ENCODE measurements around the gene NHSL2.
"Not testable (repeated sequence)": the region's sequence is repeated elsewhere in the genome, so short reads cannot be mapped to it uniquely, and the experiment has no call there.

NHSL2 gene

GRCh38 chrX:72045552-72046277, 135.1 kb downstream of the NHSL2 start:
- no peak for DNase-seq

- no peak for DNase-seq
Measured at GRCh38 chrX:72046447-72046846, 135.8 kb downstream of the NHSL2 start.

DNA sequence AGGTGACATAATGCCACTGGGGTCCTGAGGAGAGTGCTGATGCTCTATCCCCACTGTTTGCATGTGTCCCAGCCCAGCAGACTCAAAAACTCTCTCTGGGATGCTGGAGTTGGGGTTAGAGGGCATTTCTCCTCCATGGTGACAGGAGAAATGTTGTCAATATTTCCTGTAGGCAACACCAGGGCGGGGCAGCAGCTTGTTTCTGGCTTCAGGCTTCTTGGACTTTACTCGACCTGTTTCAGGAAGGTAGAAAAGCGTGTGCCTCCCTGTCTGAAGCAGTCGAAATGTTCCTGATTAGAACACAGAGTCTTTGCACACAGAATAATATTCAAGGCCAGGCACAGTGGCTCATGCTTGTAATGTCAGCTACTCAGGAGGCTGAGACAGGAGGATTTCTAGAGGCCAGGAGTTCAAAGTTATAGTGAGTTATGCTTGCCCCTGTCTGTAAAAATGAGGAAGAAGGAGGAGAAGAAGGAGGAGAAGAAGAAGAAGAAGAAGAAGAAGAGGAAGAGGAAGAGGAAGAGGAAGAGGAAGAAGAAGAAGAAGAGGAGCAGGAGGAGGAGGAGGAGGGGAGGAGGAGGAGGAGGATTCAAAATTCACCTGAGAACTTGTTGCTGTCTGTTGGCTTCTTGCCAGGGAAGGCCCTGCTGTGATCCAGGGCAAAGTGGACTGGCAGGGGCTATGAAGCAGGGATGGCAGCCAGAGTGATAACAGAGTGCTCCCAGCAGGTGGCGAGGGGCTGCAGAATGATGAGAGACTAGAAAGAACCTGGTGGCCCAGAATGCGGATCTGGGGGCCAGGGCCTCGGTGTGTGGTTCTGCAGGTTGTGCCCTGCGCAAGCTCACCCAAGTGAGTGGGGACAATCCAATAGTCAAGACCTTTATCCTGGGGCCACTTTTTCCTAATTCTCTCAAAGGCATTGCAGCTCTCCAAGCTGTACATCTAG, 138.1 kb downstream of the NHSL2 start:
- no peak for DNase-seq

DNA sequence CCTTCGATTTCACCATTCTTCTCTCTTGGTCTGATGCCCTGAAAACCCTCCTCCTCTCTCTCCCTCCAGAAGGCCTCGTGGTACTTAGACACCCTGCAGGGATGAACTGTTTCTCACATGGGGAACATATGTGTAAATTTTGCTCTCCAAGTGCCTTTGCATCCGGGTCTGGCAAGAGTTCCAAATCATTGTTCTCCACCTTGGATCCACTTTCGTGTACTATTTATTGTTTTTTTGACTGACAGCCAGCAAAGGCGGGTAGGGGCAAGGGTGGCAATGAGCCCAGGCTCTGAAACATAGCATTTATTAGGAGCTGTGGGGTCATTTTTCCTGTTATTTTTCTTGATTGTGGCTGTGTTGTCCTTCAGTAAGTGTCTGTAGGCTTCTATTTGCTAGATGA, 139.4 kb downstream of the NHSL2 start:
- DNase-seq: peak; percentile 31

DNA sequence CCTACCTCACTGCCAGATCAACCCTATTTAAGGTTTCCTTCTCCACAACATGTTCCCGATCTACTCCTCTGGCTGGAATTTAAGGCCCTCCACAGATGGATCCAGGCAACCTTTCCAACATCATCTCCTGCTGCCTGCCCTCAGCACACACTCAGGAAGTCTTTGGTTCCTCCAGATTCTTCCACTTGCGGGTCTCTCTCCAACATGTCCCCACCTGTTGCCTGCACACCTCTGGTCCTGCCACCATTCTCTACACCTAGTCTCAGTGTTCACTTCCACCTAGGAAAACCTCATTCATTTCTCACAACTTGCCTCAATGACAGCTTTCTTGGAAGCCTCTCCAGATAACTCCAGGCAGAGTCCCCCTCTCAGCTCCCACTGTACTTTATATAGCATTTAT, 140.9 kb downstream of the NHSL2 start:
- no peak for DNase-seq

- DNase-seq: no peak
Measured at GRCh38 chrX:72052415-72053090, 141.9 kb downstream of the NHSL2 start.

GRCh38 chrX:72053508-72053907, 142.9 kb downstream of the NHSL2 start:
- DNase-seq: no peak

DNA sequence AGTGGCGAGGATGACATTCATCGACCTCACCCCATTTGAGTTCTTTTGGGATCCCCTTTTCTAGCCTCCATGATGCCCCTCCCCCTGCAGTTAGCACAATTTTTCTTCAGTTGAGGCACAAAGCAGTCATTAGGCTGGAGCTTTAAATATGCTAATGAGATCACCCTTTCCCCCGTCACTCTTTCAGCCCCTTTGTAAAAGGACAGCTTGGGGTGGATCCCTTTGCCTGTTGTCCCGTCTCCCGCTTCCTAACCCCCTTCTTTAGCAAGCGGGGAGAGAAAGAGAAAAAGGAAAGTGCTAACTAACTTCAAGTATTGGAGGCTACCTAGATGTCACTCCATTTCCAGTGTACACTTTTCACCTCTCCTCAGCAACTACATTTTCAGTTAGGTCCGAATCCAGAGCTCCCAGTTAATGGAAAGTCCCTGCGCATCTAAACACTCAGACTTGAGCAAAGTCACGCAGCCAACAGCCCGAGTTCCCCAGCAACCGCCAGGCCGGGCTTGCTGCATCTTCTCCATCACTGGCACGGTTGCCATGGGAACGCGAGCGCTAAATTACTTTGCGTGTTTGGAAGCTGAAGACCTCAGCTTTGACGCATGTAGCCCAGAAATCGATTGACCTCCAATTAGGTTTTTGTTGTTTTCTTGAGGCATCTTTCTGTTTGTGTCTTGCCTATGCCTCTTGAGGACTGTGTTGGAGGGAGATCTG, 144.3 kb downstream of the NHSL2 start:
- no peak for DNase-seq

- no peak for DNase-seq
Measured at GRCh38 chrX:72057331-72057730, 146.7 kb downstream of the NHSL2 start.

DNA sequence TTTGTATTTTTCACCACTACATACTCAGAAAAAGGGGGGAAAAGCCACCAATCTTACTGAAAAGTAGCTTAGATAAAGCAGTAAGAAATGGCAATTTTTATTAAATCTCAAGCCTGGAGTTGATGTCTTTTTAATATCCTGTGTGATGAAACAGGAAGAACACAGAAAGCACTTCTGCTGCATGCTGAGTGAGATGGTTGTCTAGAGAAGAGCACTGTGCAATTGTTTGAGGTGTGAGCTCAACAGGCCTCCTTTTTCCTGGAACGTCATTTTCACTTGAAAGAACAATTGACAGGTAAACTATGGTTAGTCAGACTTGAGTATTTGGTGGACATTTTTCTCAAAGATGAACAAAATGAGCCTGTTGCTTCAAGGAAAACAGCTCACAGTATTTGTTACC, 147.2 kb downstream of the NHSL2 start:
- no peak for DNase-seq

GRCh38 chrX:72058346-72058745, 147.7 kb downstream of the NHSL2 start:
- DNase-seq: not testable (repeated sequence)

- DNase-seq: no peak
Measured at GRCh38 chrX:72060196-72060920, 149.7 kb downstream of the NHSL2 start.

DNA sequence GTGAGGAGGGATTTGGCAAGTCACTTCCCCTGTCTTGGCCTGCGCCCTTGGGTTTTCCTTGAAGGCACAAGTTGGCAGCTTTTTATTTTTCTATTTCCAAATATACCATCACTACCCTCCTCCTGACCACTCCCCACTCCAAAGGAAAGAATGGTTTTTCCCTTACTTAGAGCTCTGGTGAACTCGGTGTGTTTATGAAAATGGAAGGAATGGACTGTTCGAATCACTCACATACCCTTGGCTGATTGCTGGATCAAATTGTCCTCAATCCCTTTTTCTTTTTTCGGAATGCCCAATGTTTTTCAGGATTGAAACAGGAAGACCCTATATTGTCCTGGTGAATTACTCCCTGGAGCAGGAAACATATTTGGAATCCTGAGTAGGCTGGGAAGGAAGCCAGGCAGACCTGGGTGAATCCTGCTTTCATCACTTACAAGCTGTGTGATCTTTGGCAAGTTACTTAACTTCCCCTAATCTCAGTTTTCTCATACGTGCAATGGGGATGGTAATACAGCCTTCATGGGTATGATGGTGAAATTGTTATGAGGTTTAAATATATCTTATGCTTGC, 150.4 kb downstream of the NHSL2 start:
- DNase-seq: no peak

DNA sequence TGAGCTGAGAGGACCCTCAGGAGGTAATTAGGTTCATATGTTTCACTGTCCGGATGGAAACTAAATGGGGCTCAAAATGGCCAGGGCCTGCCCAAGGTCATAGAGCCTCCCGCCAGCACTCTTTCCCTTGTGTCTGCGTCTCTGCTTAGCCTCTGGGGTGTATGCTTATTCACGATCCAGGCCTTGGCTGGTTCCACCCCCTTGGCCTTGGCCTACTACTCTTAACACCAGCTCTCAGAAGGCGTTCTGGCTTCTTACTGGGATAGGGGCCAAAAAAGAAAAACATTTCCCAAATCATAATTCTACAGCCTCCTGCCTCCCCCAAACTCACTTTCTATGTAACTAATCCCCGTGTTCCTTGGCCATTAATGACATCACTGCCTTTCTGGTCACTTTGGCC, 152.3 kb downstream of the NHSL2 start:
- no peak for DNase-seq

DNA sequence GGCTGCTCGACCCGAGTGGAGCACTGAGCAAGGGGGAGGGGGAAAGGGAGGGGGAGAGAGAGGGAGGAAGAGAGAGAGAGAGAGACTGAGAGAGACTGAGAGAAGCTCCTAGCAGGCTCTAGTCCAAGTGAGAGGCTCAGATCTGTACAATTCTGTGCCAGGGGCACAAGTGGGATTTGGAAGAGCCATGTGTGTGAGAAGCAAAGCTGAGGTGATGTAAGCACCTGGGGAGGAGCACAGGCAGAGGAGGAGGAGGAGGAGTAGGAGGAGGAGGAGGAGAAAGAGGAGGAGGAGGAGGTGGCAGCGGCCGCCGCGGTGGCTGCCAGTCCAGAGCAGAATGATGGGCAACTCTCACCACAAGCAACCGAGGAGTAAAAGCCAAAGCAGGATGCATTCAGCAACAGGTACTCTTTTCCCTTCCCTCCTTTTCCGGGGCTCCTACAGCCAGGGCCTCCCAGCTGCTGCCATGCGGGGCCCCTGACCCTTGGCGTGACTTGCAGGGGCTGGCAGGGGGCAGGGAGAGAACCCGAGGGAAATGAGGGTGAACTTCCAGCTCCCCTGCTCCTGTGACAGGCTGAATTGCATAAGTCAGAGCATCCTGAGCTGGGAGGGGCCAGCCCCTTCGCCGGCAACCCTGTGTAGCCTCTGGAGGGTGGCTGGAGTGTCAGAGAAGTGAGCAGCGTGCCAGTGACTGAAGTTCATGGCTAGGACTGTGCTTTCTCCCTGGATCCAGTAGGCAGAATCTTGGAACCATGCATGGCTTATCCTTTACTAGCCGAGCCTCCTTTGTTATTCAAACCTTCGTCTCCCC, 158.9 kb downstream of the NHSL2 start:
- no peak for DNase-seq

DNA sequence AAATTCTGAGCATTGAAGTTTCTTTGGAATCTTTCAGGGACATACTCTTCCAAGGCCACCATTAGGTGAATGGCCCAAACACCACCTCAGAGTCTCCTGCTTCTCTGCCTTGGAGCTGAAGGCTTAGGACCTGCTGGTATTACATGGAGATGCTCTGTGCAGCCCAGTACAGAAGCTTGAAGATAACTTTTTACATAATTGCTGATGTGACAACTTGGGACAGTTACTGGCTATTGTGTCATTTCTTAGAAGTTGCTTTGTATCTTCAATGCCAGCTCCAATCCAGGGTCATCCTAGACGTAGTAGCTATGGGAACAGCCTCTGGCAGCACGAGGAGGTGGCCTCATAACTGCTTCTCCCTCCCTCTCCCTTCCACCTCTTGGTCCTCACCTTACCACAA, 160.6 kb downstream of the NHSL2 start:
- DNase-seq: no peak

DNA sequence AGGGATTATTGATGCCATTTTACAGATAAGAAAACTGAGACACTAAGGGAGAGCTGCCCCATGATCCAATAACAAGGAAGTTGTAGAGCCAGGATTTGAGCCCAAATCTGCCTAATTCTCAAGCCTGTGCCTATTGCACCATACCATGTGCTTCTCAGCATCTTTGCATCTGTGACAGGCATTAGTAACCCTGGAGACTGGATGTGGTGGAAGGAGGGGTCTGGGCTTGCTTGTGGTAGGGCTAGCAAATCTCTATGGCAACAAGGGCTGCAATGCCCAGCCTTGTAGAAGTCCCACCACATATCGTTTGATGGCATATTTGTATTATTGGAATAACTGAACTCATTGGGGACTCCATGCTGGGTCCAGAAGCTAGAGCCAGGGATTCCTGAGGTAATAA, 163.0 kb downstream of the NHSL2 start:
- no peak for DNase-seq

- DNase-seq: no peak
Measured at GRCh38 chrX:72078411-72078810, 167.8 kb downstream of the NHSL2 start.

DNA sequence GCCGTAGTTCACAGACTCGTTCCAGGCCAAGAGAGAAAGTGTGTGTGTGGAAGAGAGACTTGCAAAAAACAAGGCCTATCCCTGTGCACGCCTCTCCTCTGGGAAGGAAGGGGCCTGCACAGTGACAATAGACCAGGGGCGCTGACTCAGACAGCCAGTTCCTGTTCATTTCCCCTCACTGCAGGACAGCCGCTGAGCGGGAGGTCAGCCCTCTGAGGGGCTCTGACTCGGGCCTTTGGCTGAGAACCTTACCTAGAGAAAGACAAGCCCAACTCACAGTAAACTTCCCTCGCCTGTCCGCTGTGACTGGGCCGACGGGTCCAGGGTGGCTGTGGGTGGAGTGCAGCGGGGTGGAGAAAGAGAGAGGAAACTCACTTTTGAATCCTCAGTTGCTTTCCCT, 169.0 kb downstream of the NHSL2 start:
- peak; percentile 8 for DNase-seq

DNA sequence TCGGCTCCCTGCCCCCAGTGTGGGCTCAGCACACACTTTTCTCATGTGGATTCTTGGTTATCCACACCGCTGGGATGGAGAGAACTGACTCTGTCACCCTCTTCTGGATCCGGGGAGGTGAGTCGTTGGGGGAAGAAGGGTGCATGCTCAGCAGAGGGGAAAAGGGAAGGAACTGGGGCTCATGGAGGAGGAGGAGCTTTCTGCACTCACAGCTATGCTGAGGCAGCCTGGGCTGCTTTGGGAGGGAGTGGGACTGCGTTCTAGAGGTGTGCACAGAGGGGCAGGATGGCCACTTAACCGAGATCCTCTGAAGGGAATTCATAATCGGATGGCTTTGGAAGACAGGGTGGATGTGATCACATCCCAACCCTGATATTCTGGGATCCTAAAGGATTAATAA, 169.5 kb downstream of the NHSL2 start:
- no peak for DNase-seq

- no peak for DNase-seq
Measured at GRCh38 chrX:72080800-72081199, 170.2 kb downstream of the NHSL2 start.
